ENCODE results near the gene TMC1.

The TMC1 gene

DNA sequence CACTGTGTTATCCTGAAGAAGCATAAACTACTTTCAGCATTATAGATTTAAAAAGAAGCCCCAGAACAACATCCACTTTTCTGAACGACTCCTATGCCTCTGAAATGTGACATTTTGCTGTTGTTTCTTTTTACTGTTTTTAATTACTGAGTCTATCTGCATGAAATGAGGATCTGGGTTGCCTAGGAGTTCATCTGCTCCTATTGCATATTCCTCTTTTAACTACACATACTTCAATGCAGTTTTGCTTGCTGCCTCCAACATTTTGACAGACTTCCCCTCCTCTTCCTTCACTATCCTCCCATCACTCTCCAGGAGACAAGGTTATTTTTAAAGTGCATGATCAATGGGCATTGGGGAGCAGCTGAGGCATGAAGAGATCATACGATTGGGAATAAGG, 164.5 kb downstream of the TMC1 start:
- DNase-seq: no peak

- DNase-seq: no peak
Observed at GRCh38 chr9:72687331-72687730, 165.9 kb downstream of the TMC1 start.

DNA sequence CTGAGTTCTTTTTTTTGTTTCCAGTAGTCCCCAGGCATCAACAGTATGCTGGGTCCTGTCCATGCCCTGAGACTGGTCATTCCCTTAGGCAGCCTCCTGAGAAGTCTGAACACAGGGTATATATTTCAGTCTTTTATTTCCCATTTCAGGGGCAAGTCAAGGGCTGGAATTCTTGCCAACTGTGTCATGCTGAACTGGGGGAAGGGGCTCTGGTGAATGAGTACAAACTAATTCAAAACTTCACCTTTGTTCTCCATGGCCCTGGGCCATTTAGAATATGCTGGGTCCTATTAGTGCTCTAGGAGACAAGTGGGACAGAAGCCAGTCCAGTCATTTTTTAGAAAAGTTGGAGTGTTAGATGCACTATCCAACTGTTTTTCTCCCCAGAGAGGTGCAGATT, 170.3 kb downstream of the TMC1 start:
- DNase-seq: no peak

DNA sequence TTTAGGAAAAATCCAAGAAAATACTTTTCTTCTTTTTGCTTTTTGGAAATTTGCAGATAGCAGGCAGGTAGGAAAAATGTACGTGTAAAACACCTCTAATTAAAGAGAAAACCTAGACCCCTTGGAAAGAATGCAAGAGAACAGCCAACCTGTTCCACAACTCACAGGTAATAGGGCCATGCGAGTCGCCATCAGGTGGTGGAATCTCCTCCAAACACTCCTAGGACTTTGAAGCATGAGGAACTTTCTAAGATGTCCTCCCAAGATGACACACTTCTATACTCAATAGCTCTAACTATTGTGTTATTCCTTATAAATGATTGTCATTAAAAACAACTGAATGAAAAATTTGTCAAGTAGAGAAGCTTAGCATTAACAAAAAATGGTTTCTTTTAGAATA, 174.0 kb downstream of the TMC1 start:
- no peak for DNase-seq

DNA sequence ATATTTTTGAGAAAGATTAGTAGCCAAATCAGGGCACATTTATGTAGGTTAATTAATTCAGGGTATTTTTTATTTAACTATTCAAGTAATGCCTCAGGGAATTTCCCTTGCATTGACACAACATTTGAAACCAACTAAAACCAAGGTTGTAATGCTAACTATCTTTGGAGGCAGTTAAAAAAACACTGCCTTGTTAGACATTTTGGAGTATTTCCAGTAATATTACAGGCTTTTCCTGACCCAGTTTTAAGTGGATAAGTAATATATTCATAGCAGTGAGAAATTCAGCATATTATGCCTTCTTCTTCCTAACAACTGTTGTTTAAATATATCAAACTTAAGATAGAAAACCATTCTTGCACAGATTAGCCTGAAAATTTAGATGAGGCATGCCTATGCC, 175.1 kb downstream of the TMC1 start:
- no peak for DNase-seq

DNA sequence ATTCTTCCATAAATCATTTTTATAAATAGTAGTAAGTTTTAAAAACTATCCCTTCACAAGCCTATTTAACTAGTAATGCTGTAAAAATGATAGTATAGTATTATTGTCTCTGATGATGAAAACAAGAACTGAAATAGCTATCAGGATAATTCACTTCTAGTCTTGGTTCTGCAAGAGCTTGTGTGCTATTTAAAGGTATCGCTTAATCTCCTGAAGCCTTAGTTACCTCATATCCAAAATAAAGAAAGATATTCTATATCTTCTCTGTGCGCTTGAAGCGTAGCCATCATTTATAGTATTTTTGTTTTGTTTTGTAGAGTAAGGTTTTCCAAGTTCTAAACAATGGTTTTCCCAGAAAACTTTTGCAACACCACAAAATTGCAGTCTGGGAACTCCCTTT, 180.1 kb downstream of the TMC1 start:
- DNase-seq: no peak

GRCh38 chr9:72703574-72703973, 182.2 kb downstream of the TMC1 start:
- DNase-seq: no peak

- no peak for DNase-seq
Observed at GRCh38 chr9:72704688-72705375, 183.4 kb downstream of the TMC1 start.

DNA sequence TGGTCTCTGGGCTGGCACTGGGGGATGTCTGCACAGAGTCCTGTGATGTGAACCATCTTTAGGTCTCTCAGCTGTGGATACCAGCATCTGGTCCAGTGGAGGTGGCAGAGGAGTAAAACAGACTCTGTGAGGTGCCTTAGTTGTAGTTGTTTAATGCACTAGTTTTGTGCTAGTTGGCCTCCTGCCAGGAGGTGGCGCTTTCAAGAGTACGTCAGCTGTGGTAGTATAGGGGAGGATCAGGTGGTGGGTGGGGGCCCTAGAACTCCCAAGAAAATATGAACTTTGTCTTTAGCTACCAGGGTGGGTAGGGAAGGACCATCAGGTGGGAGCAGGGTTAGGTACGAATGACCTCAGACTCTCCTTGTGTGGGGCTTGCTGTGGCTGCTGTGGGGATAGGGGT, 197.1 kb downstream of the TMC1 start:
- peak; percentile 3 for DNase-seq

DNA sequence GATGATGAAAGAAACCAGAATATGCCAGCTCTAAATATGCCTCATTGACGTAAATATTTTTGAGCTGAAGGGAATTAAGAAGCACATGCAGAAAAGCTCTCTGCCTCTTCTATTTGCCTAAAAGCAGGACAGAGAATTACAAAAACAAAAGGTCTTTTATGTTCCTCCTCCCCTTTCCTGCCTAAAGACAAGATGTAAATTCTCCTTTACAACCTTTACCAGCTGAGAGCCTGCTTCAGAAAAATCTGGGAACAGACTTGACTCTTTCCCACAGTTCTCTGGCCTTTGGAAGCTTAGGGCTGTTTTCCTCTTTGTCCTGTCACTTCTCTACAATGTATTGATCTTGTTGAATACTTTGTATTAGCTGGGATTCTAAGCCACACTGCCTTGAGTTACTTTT, 199.7 kb downstream of the TMC1 start:
- DNase-seq: no peak

- no peak for DNase-seq
Observed at GRCh38 chr9:72726947-72727346, 205.5 kb downstream of the TMC1 start.

DNA sequence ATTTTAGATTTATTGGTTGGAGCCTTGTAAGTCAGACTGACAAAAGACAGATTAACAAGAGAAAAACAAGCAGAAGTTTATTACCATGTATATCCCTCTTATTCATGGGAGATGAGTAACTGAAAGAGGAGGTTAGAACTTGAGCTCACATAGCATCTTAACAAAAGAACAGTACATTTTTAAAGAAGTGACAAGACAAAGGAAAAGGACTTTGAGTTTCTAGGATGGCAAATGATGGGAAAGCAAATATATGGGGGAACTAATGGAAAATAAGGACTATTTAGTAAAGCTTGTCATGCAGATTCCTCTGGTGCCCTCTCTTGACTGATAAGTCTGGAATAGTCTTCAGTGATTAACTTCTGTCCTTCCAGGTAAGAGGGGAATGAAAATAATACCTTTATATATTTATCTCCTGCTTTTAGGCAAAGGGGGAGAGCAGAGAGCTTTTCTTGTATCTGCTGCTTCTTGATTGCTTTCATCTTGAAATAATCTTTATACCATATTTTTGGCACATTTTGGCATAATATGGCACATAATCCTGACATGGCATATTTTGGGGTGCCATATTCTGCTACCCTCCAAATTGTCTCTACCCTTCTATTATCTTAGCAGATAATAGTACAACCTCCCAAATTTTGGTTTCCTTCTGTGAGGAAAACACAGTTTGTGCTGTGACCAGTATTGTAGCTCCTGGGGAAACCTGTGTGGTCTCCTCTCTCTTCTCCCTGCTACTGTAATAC, 206.8 kb downstream of the TMC1 start:
- DNase-seq: no peak

DNA sequence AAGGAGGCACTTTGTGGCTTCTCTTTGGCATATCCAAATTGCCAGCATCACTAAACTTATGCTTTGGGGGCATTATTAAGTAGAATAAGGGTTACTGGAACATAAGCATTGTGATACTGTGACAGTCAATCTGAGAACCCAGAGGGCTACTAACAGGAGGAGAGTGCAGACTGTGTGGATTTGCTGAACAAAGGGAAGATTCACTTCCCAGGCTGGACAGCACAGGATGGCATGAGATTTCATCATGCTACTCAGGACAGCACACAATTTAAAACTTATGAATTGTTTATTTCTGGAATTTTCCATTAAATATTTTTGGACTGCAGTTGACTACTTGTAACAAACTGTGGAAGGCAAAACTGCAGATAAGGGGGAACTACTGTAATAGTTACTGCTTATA, 212.5 kb downstream of the TMC1 start:
- DNase-seq: no peak

- no peak for DNase-seq
Observed at GRCh38 chr9:72734631-72735030, 213.2 kb downstream of the TMC1 start.

GRCh38 chr9:72743836-72744235, 222.4 kb downstream of the TMC1 start:
- DNase-seq: no peak

- no peak for DNase-seq
Observed at GRCh38 chr9:72749276-72749675, 227.9 kb downstream of the TMC1 start.

DNA sequence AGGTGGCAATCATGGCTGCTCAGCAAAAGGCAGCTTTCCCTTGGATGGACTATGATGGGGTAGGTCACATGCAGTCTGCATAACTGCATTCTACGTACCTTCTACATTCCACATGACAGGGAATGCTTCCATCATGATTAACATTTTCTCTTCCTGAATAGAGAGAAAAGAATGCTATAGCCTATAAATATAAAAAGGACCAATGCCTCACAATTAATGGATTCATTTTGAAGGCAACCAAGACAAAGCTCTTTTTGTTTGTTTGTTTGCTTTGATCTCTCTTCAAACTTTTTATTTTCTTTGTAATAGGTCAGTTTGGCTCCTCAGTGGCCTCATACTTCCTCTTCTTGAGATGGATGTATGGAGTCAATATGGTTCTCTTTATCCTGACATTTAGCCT, 230.1 kb downstream of the TMC1 start:
- DNase-seq: no peak

- no peak for DNase-seq
Observed at GRCh38 chr9:72753266-72753893, 232.0 kb downstream of the TMC1 start.

GRCh38 chr9:72755836-72756235, 234.4 kb downstream of the TMC1 start:
- no peak for DNase-seq

- DNase-seq: no peak
Observed at GRCh38 chr9:72758944-72759343, 237.5 kb downstream of the TMC1 start.

GRCh38 chr9:72763022-72763421, 241.6 kb downstream of the TMC1 start:
- no peak for DNase-seq

- no peak for DNase-seq
Observed at GRCh38 chr9:72769546-72769945, 248.1 kb downstream of the TMC1 start.

- DNase-seq: no peak
Observed at GRCh38 chr9:72772661-72773060, 251.3 kb downstream of the TMC1 start.

GRCh38 chr9:72773570-72773969, 252.2 kb downstream of the TMC1 start:
- DNase-seq: no peak
